Bone marrow (tissue), 2 donors: Measurements from ENCODE around the gene RIMKLB.
"Not testable (repeated sequence)": the region's sequence is repeated elsewhere in the genome, so short reads cannot be mapped to it uniquely, and the experiment has no call there.

Experiments
- DNase-seq, 2 donors: peaks; one replicate each; lab custom pipeline; 2025; lab: John Stamatoyannopoulos, UW

The RIMKLB gene

DNA sequence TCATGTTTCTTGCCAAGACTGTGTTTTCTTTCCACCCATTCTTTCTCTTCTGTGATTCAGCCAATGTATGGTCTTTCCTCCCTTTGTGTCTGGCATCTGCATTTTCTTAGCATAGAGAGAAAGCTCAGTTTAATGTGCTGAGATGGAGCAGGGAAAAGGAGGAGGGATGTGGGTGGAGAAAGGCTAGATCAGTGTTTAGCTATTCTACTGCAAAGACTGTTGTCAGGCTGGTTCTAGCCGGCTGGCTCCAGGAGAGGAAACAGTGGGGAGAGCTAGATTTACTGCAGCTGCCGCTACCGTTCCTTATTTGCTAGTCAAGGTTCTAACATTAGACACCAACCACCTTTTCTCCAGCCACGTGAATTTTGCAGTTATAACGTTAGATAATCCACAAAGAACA lies 5.2 kb upstream of the RIMKLB start:
- peak in 1 of 2 donors; percentile 59 for DNase-seq

GRCh38 chr12:8695116-8695515 lies 2.7 kb upstream of the RIMKLB start:
- no peak for DNase-seq

GRCh38 chr12:8696442-8697090 lies 1.2 kb upstream of the RIMKLB start:
- DNase-seq: no peak

- DNase-seq: peak in 1 of 2 donors; percentile 42
Observed at GRCh38 chr12:8697120-8697475, 693 bp upstream of the RIMKLB start.

DNA sequence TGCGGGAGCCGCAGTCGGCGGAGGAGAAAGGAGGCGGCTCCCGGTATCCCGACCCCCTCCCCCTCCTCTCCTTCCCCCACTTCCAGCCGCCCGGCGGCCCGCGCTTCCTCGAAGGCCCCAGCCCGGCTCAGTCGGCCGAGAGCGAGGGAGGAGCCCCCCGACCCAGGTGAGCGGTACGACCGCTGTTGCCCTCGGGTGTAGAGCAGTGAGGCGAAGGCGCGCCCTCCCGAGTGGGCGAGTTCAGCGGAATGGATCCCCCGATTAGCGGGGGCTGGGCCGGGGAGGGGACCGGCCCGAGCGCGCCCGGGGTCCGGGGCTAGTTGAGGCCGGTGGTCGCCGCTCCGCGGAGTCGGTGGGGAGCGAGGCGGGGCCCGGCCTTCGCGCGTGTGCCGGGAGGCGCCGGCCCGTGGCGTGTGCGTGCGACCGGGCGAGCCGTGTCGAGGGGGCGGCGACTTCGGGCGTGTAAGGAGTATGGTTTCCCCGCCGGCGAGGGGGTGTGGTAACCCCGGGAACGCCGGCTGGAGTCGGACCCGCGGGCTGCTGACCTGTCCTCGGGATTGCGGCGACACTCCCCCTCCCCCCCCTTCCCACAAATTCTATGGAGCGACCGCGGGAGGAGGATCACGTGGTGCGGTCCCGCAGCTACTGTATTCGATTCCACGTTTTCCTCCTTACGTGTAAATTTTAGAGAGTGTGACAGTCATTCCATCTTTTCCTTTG lies 501 bp downstream of the RIMKLB start:
- DNase-seq: peak in 1 of 2 donors; percentile 43

- no peak for DNase-seq
Observed at GRCh38 chr12:8698879-8699278, 1.1 kb downstream of the RIMKLB start.

DNA sequence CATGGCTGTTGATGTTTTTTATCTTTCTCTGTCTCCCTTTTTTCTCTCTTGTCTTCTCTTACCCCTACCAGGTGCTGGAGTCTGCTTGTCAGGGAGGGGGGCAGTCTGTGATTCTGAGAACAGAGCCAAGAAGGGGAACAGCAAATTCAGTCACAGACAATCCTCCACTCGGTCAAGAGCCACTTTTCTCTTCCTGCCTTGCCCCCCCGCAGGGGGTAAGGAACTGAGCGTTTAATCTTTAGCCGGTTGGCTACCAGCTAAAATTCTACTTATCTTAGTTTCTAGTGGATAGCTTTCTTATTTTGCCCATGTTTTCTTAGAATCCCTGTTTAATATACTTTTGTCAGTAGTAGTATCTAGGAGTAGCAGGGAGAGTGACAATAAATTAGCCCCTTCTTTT lies 1.9 kb downstream of the RIMKLB start:
- peak in 1 of 2 donors; percentile 45 for DNase-seq

DNA sequence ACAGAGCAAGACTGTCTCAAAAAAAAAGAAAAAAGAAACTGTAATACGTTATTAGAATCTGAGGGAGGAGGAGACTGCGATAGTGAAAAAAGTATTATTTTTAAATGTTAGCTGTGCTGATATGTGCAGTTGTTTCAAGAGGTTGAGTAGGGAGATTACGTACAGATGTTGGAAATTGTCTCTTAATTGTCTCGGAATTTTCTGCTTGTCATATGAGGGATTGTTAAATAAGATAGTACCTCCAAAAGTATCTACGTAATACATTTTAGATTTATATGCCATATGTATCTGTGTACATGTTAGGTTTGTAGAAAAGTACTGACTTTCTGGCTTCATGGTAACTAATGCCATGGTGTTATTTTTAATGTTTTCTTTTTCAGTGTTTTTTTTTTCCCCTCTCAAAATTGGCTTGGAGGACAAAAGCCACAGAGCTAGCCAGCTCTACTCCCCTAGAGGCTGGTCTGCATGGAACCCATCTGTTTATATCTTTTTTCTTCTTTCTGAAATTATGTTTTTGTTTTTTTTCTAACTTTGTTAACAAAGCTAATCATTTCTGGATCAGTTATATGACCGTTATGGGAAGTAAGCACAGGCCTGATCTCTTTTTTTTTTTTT lies 3.4 kb downstream of the RIMKLB start:
- no peak for DNase-seq

- no peak for DNase-seq
Observed at GRCh38 chr12:8702159-8702558, 4.4 kb downstream of the RIMKLB start.

DNA sequence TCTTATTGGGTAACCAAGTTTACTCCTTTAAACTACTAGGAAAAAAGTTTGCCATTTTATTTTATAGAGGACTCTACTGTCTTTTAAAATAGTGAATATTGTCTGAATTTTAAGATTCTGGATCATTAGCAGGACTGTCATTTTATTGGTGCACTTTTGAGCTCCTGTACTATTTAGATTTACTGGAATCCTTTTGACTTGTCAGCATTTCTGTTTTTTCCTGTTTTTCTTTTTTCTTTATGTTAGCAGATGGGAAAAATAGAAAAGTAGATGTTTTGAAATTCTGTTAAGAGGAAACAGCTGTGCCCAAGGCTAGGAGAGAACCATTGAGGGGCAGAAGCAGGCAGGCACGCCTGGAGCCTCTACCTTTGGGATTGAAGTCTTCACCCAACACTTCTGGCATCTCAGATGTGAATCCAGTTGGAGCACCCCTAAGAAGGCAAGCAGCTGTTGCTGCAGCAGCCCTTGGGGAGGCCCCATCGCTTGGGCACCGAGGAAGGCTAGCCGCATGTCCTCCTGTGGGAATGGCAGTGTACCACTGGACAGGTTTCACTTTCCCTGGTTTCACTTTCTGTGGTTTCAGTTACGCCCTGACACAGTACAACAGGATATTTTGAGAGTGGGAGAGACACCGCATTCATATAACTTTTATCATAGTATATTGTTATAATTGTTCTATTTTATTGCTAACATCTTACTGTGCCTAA lies 11.5 kb downstream of the RIMKLB start:
- DNase-seq: peak in 1 of 2 donors; percentile 41

DNA sequence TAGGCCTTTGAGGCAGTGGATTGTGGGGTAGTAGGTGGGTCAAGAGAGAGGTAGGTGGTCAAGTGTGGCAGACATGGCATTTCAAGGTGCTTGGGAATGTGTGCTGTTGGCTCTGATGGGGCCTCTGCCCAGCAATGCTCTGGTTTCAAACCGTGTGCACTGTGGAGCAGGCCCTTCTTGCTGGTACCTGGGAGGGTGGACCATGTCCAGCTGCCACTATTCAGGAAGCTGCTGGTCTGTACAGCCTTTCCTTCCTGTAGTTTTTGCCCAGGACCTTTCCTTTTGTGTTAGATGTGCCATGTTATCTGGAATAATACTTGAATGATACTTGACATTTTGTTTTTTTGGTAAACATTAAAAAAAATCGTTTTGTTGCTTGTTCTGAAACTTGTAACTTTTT lies 14.8 kb downstream of the RIMKLB start:
- no peak for DNase-seq

GRCh38 chr12:8722286-8722800 lies 24.6 kb downstream of the RIMKLB start:
- no peak for DNase-seq

- DNase-seq: no peak
Observed at GRCh38 chr12:8734873-8735381, 37.1 kb downstream of the RIMKLB start.

DNA sequence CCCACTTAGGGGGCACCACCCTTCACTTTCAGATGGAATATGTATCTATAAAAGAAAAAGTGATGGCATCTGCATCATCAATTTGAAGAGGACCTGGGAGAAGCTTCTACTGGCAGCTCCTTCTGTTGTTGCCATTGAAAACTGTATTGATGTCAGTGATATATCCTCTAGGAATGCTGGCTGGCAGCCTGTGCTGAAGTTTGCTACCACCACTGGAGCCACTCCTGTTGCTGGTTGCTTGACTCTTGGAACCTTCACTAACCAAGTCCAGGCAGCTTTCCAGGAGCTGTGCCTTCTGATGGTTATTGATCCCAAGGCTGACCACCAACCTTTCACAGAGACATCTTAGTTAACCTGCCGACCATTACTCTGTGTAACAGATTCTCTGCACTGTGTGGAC lies 44.7 kb downstream of the RIMKLB start:
- DNase-seq: no peak

GRCh38 chr12:8743121-8743520 lies 45.3 kb downstream of the RIMKLB start:
- DNase-seq: not testable (repeated sequence)

DNA sequence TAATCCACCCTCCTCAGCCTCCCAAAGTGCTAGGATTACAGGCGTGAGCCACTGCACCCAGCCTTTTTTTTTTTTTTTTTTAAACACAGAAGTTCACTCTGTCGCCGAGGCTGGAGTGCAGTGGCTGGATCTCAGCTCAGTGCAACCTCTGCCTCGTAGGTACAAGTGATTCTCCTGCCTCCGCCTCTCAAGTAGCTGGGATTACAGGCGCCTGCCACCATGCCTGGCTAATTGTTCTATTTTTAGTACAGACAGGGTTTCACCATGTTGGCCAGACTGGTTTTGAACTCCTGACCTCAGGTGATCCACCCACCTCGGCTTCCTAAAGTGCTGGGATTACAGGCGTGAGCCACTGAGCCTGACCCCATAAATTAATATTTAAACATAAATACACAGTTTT lies 47.8 kb downstream of the RIMKLB start:
- DNase-seq: not testable (repeated sequence)

- DNase-seq: no peak
Observed at GRCh38 chr12:8746046-8746445, 48.3 kb downstream of the RIMKLB start.

DNA sequence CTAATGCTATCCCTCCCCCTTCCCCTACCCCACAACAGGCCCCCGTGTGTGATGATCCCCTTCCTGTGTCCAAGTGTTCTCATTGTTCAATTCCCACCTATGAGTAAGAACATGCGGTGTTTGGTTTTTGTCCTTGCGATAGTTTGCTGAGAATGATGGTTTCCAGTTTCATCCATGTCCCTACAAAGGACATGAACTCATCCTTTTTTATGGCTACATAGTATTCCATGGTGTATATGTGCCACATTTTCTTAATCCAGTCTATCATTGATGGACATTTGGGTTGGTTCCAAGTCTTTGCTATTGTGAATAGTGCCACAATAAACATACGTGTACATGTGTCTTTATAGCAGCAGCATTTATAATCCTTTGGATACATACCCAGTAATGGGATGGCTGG lies 62.3 kb downstream of the RIMKLB start:
- DNase-seq: not testable (repeated sequence)

DNA sequence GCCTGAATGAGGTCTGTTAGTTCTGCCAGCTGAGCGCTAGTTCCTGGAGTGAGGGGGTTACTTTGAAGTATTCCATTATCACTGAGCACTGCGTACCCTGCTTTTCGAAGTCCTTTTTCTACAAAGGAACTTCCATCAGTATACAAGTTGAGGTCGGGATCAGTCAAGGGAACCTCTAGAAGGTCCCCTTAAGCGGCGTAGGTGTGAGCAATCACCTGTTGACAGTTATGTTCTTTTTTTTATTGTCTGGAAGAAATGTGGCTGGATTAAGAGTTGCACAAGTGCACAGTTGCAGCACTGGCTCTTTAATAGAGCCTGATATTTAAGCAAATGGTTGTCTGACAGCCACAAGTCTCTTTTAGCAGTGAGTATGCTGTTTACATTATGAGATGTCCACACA lies 64.9 kb downstream of the RIMKLB start:
- not testable (repeated sequence) for DNase-seq

DNA sequence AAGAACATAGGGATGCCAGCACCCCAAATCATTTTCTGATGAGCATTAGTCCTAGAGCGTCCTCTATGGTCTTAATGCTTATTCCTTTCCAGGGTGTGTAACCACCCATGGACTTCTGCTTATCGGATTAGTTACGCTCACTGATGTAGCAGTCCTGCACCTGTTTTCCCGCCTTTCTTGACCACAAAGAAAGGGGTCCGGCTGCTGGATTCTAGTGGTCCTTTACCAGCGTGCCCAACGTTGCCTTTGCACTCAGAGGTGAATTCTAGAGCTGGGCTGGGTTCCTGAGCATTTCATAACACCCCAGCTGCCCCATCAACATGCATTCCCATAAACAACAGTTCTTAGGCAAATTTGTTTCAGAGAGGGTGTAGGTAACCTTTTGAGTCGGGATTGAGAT lies 68.3 kb downstream of the RIMKLB start:
- DNase-seq: not testable (repeated sequence)

- DNase-seq: no peak
Observed at GRCh38 chr12:8770499-8770898, 72.7 kb downstream of the RIMKLB start.

GRCh38 chr12:8771072-8771471 lies 73.3 kb downstream of the RIMKLB start:
- DNase-seq: no peak
